CD4-positive, CD25-positive, alpha-beta regulatory T cell (primary cell): ENCODE data around the gene RELCH. TPM values are rescaled to one million over a fixed set of nuclear protein-coding genes. Genes with fewer than 3 reads are reported as not detected.
A peak's percentile ranks its signal among the peaks of the same experiment; 100 is the strongest.

Source experiments
- ATAC-seq, 2 donors: fragments of 150-1000 bp; cut with Tn5 transposase; one replicate each; pipeline ENCODE4 v1.10.0; 2021; ENCODE audit warnings: low read depth in 2 of 2, moderate number of reproducible peaks in 2 of 2, moderate library complexity in 1 of 2
- DNase-seq, 3 donors: peaks; one replicate each; pipeline versions ENCODE4 v3.0.0 to v3.0.0-alpha.2; 2012 to 2022; ENCODE audit warnings: mixed read lengths in 1 of 3
- H3K27ac ChIP-seq: one replicate; pipeline ENCODE4 v1.7.0; 2013; ENCODE audit warnings: mild to moderate bottlenecking, low read length; ENCODE audit not compliant: insufficient read depth, poor library complexity, severe bottlenecking
- H3K27me3 ChIP-seq: one replicate; pipeline ENCODE4 v1.7.0; 2013; ENCODE audit warnings: low read length; ENCODE audit not compliant: control insufficient read depth, insufficient read depth
- H3K36me3 ChIP-seq: one replicate; pipeline ENCODE4 v1.7.0; 2013; ENCODE audit warnings: mild to moderate bottlenecking, low read length, moderate library complexity; ENCODE audit not compliant: control insufficient read depth, insufficient read depth
- H3K4me1 ChIP-seq: 2 replicates; pipeline ENCODE4 v1.7.0; 2013; ENCODE audit warnings: mild to moderate bottlenecking, low read length; ENCODE audit not compliant: insufficient read depth, control insufficient read depth, poor library complexity, severe bottlenecking
- H3K4me3 ChIP-seq: one replicate; pipeline ENCODE4 v1.7.0; 2013; ENCODE audit warnings: low read depth, mild to moderate bottlenecking, low read length, moderate library complexity
- H3K9me3 ChIP-seq, 2 experiments: 1 replicate in 1 of 2; 2 replicates in 1 of 2; pipeline ENCODE4 v1.7.0; 2013; ENCODE audit warnings: low read length in 2 of 2, mild to moderate bottlenecking in 1 of 2, moderate library complexity in 1 of 2; ENCODE audit not compliant: control insufficient read depth in 2 of 2
- H3K27ac Mint-ChIP-seq, 3 donors: one replicate each; pipeline ENCODE4 v1.8.0; 2020 to 2022; ENCODE audit warnings: mild to moderate bottlenecking in 3 of 3, mixed read lengths in 3 of 3, moderate library complexity in 2 of 3
- H3K27me3 Mint-ChIP-seq: one replicate; pipeline ENCODE4 v1.8.0; 2022; ENCODE audit warnings: mild to moderate bottlenecking, mixed read lengths
- H3K36me3 Mint-ChIP-seq: one replicate; pipeline ENCODE4 v1.8.0; 2020; ENCODE audit warnings: mixed read lengths
- H3K4me1 Mint-ChIP-seq, 4 donors: one replicate each; pipeline ENCODE4 v1.8.0; 2020 to 2022; ENCODE audit warnings: mixed read lengths in 4 of 4, mild to moderate bottlenecking in 1 of 4
- H3K4me3 Mint-ChIP-seq, 4 donors: one replicate each; pipeline ENCODE4 v1.8.0; 2020 to 2022; ENCODE audit warnings: mild to moderate bottlenecking in 4 of 4, mixed read lengths in 4 of 4, moderate library complexity in 3 of 4
- H3K9me3 Mint-ChIP-seq, 7 donors: one replicate each; pipeline ENCODE4 v1.8.0; 2020 to 2022; ENCODE audit warnings: mixed read lengths in 7 of 7, mild to moderate bottlenecking in 3 of 7, moderate library complexity in 2 of 7
- polyA plus RNA-seq, 4 donors: library from polyadenylated mRNA; unstranded; fragments of 300-500 nt; fragmentation: Illumina TruSeq; gene quantifications; one replicate each; pipeline ENCODE4 v1.2.3, GENCODE V29; 2021
- total RNA-seq: library from RNA; stranded (reverse); gene quantifications from one replicate; pipeline ENCODE4 v1.2.3, GENCODE V29; 2022

Gene RELCH
- total and polyA plus RNA-seq, 5 donors from 2014 or later = 7.6 to 76.5 (median 9.3) TPM

- Histone ChIP-seq H3K27me3 (peaks cover 2% of the 10 kb centered on the region), H3K36me3 (no peaks in the 10 kb centered on the region), H3K4me1 (no peaks in the 10 kb centered on the region), H3K27ac (no peak overlapping the region), H3K4me3 (no peak overlapping the region), H3K9me3 (no peaks in the 10 kb centered on the region)
- Mint-ChIP-seq H3K36me3 (no peaks in the 10 kb centered on the region), H3K9me3 (peaks cover 0 to 3% (median 0%) of the 10 kb centered on the region in 7 donors), H3K27ac (peak overlapping the region in 2 of 3 donors; percentile 3 to 4), H3K4me3 (peak overlapping the region in 1 of 4 donors; percentile 3), H3K27me3 (peaks cover 13% of the 10 kb centered on the region), H3K4me1 (peaks cover 0 to 8% (median 3%) of the 10 kb centered on the region in 4 donors)
- DNase-seq = no peak
- no peak for ATAC-seq
Observed at GRCh38 chr18:62346333-62347088, 159.5 kb downstream of the RELCH start.

GRCh38 chr18:62347089-62347506 is 160.0 kb downstream of the RELCH start:
- Mint-ChIP-seq H3K27ac (peak overlapping the region in 1 of 3 donors; percentile 4), H3K9me3 (peaks cover 0 to 3% (median 0%) of the 10 kb centered on the region in 7 donors), H3K4me1 (peaks cover 0 to 8% (median 3%) of the 10 kb centered on the region in 4 donors), H3K27me3 (peaks cover 13% of the 10 kb centered on the region), H3K36me3 (no peaks in the 10 kb centered on the region), H3K4me3 (peak overlapping the region in 1 of 4 donors; percentile 3)
- ATAC-seq (no peak), DNase-seq (no peak)
- no peak overlapping the region for H3K4me3 ChIP-seq
- H3K27ac ChIP-seq = no peak overlapping the region
- peaks cover 2% of the 10 kb centered on the region for H3K27me3 ChIP-seq
- no peaks in the 10 kb centered on the region for H3K36me3 ChIP-seq
- H3K9me3 ChIP-seq = no peaks in the 10 kb centered on the region
- no peaks in the 10 kb centered on the region for H3K4me1 ChIP-seq

GRCh38 chr18:62348474-62348873 is 161.4 kb downstream of the RELCH start:
- no peak overlapping the region for H3K4me3 Mint-ChIP-seq
- peaks cover 0 to 3% (median 0%) of the 10 kb centered on the region in 7 donors for H3K9me3 Mint-ChIP-seq
- Histone ChIP-seq H3K4me3 (no peak overlapping the region), H3K27ac (no peak overlapping the region), H3K36me3 (no peaks in the 10 kb centered on the region), H3K27me3 (peaks cover 2% of the 10 kb centered on the region), H3K9me3 (no peaks in the 10 kb centered on the region), H3K4me1 (no peaks in the 10 kb centered on the region)
- no peaks in the 10 kb centered on the region for H3K36me3 Mint-ChIP-seq
- H3K27ac Mint-ChIP-seq = peak overlapping the region in 1 of 3 donors; percentile 40
- DNase-seq = no peak
- H3K27me3 Mint-ChIP-seq = peaks cover 13% of the 10 kb centered on the region
- peaks cover 0 to 8% (median 3%) of the 10 kb centered on the region in 4 donors for H3K4me1 Mint-ChIP-seq
- ATAC-seq = no peak

GRCh38 chr18:62353170-62353569 is 166.1 kb downstream of the RELCH start:
- peaks cover 1% of the 10 kb centered on the region for H3K27me3 Mint-ChIP-seq
- no peak overlapping the region for H3K27ac Mint-ChIP-seq

GRCh38 chr18:62354151-62354550 is 167.1 kb downstream of the RELCH start:
- Histone ChIP-seq H3K4me3 (no peak overlapping the region), H3K27me3 (no peaks in the 10 kb centered on the region), H3K4me1 (no peaks in the 10 kb centered on the region), H3K9me3 (no peaks in the 10 kb centered on the region), H3K27ac (no peak overlapping the region), H3K36me3 (no peaks in the 10 kb centered on the region)
- H3K4me1 Mint-ChIP-seq = no peaks in the 10 kb centered on the region
- no peak overlapping the region for H3K27ac Mint-ChIP-seq
- no peak for ATAC-seq
- H3K36me3 Mint-ChIP-seq = no peaks in the 10 kb centered on the region
- no peaks in the 10 kb centered on the region for H3K27me3 Mint-ChIP-seq
- peaks cover 0 to 2% (median 0%) of the 10 kb centered on the region in 7 donors for H3K9me3 Mint-ChIP-seq
- DNase-seq = no peak
- H3K4me3 Mint-ChIP-seq = no peak overlapping the region

More at GRCh38 chr18:62353170-62353569, 166.1 kb downstream of the RELCH start:
- Histone ChIP-seq H3K27me3 (no peaks in the 10 kb centered on the region), H3K36me3 (no peaks in the 10 kb centered on the region), H3K4me3 (no peak overlapping the region), H3K9me3 (no peaks in the 10 kb centered on the region), H3K4me1 (no peaks in the 10 kb centered on the region), H3K27ac (no peak overlapping the region)
- Mint-ChIP-seq H3K9me3 (peaks cover 0 to 2% (median 0%) of the 10 kb centered on the region in 7 donors), H3K4me3 (no peak overlapping the region), H3K4me1 (no peaks in the 10 kb centered on the region), H3K36me3 (no peaks in the 10 kb centered on the region)
- DNase-seq (no peak), ATAC-seq (no peak)

GRCh38 chr18:62357079-62357719 is 170.1 kb downstream of the RELCH start:
- no peaks in the 10 kb centered on the region for H3K4me1 Mint-ChIP-seq
- Histone ChIP-seq H3K4me3 (no peak overlapping the region), H3K36me3 (no peaks in the 10 kb centered on the region), H3K9me3 (no peaks in the 10 kb centered on the region), H3K4me1 (no peaks in the 10 kb centered on the region), H3K27ac (no peak overlapping the region), H3K27me3 (no peaks in the 10 kb centered on the region)
- H3K36me3 Mint-ChIP-seq = no peaks in the 10 kb centered on the region
- peaks cover 0 to 2% (median 0%) of the 10 kb centered on the region in 7 donors for H3K9me3 Mint-ChIP-seq
- no peaks in the 10 kb centered on the region for H3K27me3 Mint-ChIP-seq
- H3K27ac Mint-ChIP-seq = no peak overlapping the region
- no peak overlapping the region for H3K4me3 Mint-ChIP-seq
- DNase-seq = no peak
- no peak for ATAC-seq
